Lung (tissue), 12 donors: ENCODE results near the gene RNF157. TPM values are rescaled to one million over a fixed set of nuclear protein-coding genes. Genes with fewer than 3 reads are reported as not detected.
A peak's percentile ranks its signal among the peaks of the same experiment; 100 is the strongest.

Experiments used
- ATAC-seq: fragments of 200-7000 bp; cut with Tn5 transposase; one replicate; pipeline ENCODE4 v1.9.1; 2020; ENCODE audit warnings: moderate number of reproducible peaks; ENCODE audit not compliant: insufficient read depth, low FRiP score
- DNase-seq, 3 donors: peaks; one replicate each; pipeline ENCODE4 v3.0.0-alpha.2; 2013 to 2017
- H3K27ac ChIP-seq, 2 donors: one replicate each; pipeline ENCODE4 v1.5.1; 2013; ENCODE audit warnings: mild to moderate bottlenecking in 2 of 2, moderate library complexity in 2 of 2, control low read depth in 1 of 2, inconsistent platforms in 1 of 2, low read depth in 1 of 2, low read length in 1 of 2
- H3K27me3 ChIP-seq, 3 donors: one replicate each; pipeline ENCODE4 v1.5.1; 2013; ENCODE audit warnings: low read length in 2 of 3; ENCODE audit not compliant: control insufficient read depth in 3 of 3, insufficient read depth in 3 of 3
- H3K36me3 ChIP-seq, 4 donors: one replicate each; pipeline ENCODE4 v1.5.1; 2013; ENCODE audit warnings: low read length in 4 of 4, mild to moderate bottlenecking in 1 of 4, moderate library complexity in 1 of 4; ENCODE audit not compliant: control insufficient read depth in 4 of 4, insufficient read depth in 4 of 4
- H3K4me1 ChIP-seq, 5 donors: one replicate each; pipeline ENCODE4 v1.5.1; 2013; ENCODE audit warnings: low read length in 5 of 5, mild to moderate bottlenecking in 2 of 5, moderate library complexity in 1 of 5; ENCODE audit not compliant: control insufficient read depth in 5 of 5, insufficient read depth in 5 of 5
- H3K4me3 ChIP-seq: one replicate; pipeline ENCODE4 v1.5.1; 2013; ENCODE audit warnings: mild to moderate bottlenecking, control low read depth, moderate library complexity
- H3K9ac ChIP-seq, 2 donors: one replicate each; pipeline ENCODE4 v1.5.1; 2013; ENCODE audit warnings: low read length in 2 of 2, control low read depth in 1 of 2; ENCODE audit not compliant: insufficient read depth in 1 of 2
- H3K9me3 ChIP-seq, 4 donors: one replicate each; pipeline ENCODE4 v1.5.1; 2013; ENCODE audit warnings: low read length in 3 of 4, mild to moderate bottlenecking in 1 of 4, moderate library complexity in 1 of 4; ENCODE audit not compliant: control insufficient read depth in 4 of 4, insufficient read depth in 3 of 4
- WGBS, 2 donors: extraction: QIAGEN DNeasy Blood & Tissue Kit; methylation state at CpG; one replicate each; pipeline ENCODE4 v1.1.7; 2013; 5-methylcytosine and 5-hydroxymethylcytosine counted together
- polyA plus RNA-seq, 2 donors: library from polyadenylated mRNA; stranded (reverse); fragments of 200-250 nt; gene quantifications; one replicate each; pipeline ENCODE4 v1.2.1, GENCODE V29; 2013
- total RNA-seq, 2 donors: library from RNA; depleted of rRNA in 1 of 2; stranded (reverse); fragments of >200 nt in 1 of 2; gene quantifications; one replicate each; pipeline ENCODE4 v1.2.1, GENCODE V29; 2014 to 2021
- TF ChIP-seq, protein P1 (sequence below): IDR thresholded peaks from 2 replicates; pipeline ENCODE4 v1.5.1; 2012; ENCODE audit warnings: mild to moderate bottlenecking; ENCODE audit errors: control extremely low read depth, extremely low read depth
- donor health status: control.
- donor health status: control.
- donor health status: Bipolar disorder and iron deficiency.
- donor health status: healthy.
- donor health status: DM: yes; HTN: yes; CAD: no.

Gene RNF157
- total and polyA plus RNA-seq, 4 donors = 0.88 to 2.5 (median 1.8) TPM

GRCh38 chr17:76265624-76266243, 25.4 kb upstream of the RNF157 start:
- H3K4me1 ChIP-seq = peaks cover 7 to 39% (median 25%) of the 10 kb centered on the region in 5 donors
- H3K27me3 ChIP-seq = no peaks in the 10 kb centered on the region
- TF ChIP-seq, protein P1, sequence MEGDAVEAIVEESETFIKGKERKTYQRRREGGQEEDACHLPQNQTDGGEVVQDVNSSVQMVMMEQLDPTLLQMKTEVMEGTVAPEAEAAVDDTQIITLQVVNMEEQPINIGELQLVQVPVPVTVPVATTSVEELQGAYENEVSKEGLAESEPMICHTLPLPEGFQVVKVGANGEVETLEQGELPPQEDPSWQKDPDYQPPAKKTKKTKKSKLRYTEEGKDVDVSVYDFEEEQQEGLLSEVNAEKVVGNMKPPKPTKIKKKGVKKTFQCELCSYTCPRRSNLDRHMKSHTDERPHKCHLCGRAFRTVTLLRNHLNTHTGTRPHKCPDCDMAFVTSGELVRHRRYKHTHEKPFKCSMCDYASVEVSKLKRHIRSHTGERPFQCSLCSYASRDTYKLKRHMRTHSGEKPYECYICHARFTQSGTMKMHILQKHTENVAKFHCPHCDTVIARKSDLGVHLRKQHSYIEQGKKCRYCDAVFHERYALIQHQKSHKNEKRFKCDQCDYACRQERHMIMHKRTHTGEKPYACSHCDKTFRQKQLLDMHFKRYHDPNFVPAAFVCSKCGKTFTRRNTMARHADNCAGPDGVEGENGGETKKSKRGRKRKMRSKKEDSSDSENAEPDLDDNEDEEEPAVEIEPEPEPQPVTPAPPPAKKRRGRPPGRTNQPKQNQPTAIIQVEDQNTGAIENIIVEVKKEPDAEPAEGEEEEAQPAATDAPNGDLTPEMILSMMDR = no peak
- WGBS, 2 donors = 0% methylated on average over 46 to 76 of the region's 76 CpGs
- H3K9me3 ChIP-seq = no peaks in the 10 kb centered on the region
- peak overlapping the region; percentile 80 to 95 for H3K27ac ChIP-seq
- peak overlapping the region; percentile 86 for H3K4me3 ChIP-seq
- peak overlapping the region in 1 of 2 donors; percentile 21 for H3K9ac ChIP-seq
- peaks cover 0 to 9% (median 6%) of the 10 kb centered on the region in 4 donors for H3K36me3 ChIP-seq
- ATAC-seq (peak; percentile 13), DNase-seq (peak; percentile 76 to 78 (median 78))

- H3K4me1 ChIP-seq = peaks cover 7 to 39% (median 25%) of the 10 kb centered on the region in 5 donors
- DNase-seq (peak; percentile 99 to 100 (median 100)), ATAC-seq (peak; percentile 94)
- 1% methylated on average over 60 to 94 of the region's 94 CpGs for WGBS, 2 donors
- peaks cover 0 to 5% (median 4%) of the 10 kb centered on the region in 4 donors for H3K36me3 ChIP-seq
- H3K27ac ChIP-seq = peak within 1 kb of the TSS; percentile 80 to 95
- peak within 1 kb of the TSS; percentile 20 to 21 for H3K9ac ChIP-seq
- TF ChIP-seq, protein P1 = no peak
- H3K4me3 ChIP-seq = peak within 1 kb of the TSS; percentile 86
- no peaks in the 10 kb centered on the region for H3K9me3 ChIP-seq
- no peaks in the 10 kb centered on the region for H3K27me3 ChIP-seq
These were observed 24.7 kb upstream of the RNF157 start, which contains the start of gene UBALD2 for GRCh38 chr17:76264755-76265623. Gene UBALD2 (plus strand): TSS chr17:76265348. CDS start chr17:76265506, 158 bp downstream.

DNA sequence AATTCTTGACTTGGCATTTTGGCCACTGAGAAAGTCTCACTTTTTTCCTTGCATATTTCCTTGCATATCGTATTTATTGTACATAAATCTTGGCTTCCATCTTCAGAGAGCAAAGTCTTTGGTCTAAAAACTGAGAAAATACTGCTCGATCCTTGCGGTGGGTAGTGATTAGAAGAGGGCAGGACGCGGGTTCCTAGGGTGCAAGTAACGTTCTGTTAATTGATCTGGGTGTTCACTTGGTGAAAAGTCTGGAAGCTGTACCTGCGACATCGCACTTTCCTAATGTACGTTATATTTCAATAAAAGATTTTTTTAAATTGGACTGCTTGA, 24.1 kb upstream of the RNF157 start:
- ATAC-seq = no peak
- no peak overlapping the region for H3K4me3 ChIP-seq
- DNase-seq = no peak
- H3K9me3 ChIP-seq = no peaks in the 10 kb centered on the region
- peaks cover 0 to 5% (median 4%) of the 10 kb centered on the region in 4 donors for H3K36me3 ChIP-seq
- H3K4me1 ChIP-seq = peaks cover 7 to 38% (median 23%) of the 10 kb centered on the region in 5 donors
- 54 to 63% methylated on average over 9 of the region's 9 CpGs for WGBS, 2 donors
- peak overlapping the region in 1 of 2 donors; percentile 1 for H3K9ac ChIP-seq
- no peaks in the 10 kb centered on the region for H3K27me3 ChIP-seq
- TF ChIP-seq, protein P1 = no peak
- H3K27ac ChIP-seq = peak overlapping the region; percentile 70 to 78
